A673 (cell line): ENCODE results near the gene TCF12.

Source experiments
- CTCF ChIP-seq: fragments of 300-800, 200-600 bp; sonication (generic); conservative IDR thresholded peaks from 2 replicates; pipeline ENCODE4 v1.5.1; 2017; ENCODE audit warnings: low read depth, mild to moderate bottlenecking, antibody characterized with exemption, low read length, moderate library complexity, mixed read lengths
- EZH2 ChIP-seq: fragments of 200-600 bp; sonication (generic); IDR thresholded peaks from 2 replicates; pipeline ENCODE4 v1.6.1; 2017; ENCODE audit warnings: borderline replicate concordance, low read depth, mild to moderate bottlenecking, mixed read lengths, antibody characterized with exemption, low read length; ENCODE audit not compliant: poor library complexity, severe bottlenecking

- TF ChIP-seq CTCF (no peak), EZH2 (no peak)
Observed at GRCh38 chr15:56948764-56949101, 30.3 kb downstream of the TCF12 start.
